HG03135 (cell line): ENCODE data around the gene LINC01488.

ENCODE experiments used
- ATAC-seq: cut with Tn5 transposase; IDR thresholded peaks from one replicate; pipeline ENCODE4 v1.9.1; 2021; ENCODE audit warnings: mild to moderate bottlenecking, moderate library complexity; ENCODE audit not compliant: unreplicated experiment

Gene LINC01488

GRCh38 chr11:69490516-69490915 lies 9.1 kb downstream of the LINC01488 start:
- no peak for ATAC-seq

- no peak for ATAC-seq
These were observed 9.9 kb downstream of the LINC01488 start for GRCh38 chr11:69491071-69492031.

- ATAC-seq = no peak
These were observed 10.9 kb downstream of the LINC01488 start for GRCh38 chr11:69492201-69492991.

- ATAC-seq = no peak
These were observed 12.7 kb downstream of the LINC01488 start for GRCh38 chr11:69493931-69494821.

- ATAC-seq = no peak
These were observed 13.4 kb downstream of the LINC01488 start for GRCh38 chr11:69494851-69495250.

GRCh38 chr11:69495441-69496201 lies 14.2 kb downstream of the LINC01488 start:
- no peak for ATAC-seq

- no peak for ATAC-seq
These were observed 14.7 kb downstream of the LINC01488 start for GRCh38 chr11:69496202-69496557.

GRCh38 chr11:69496631-69497220 lies 15.3 kb downstream of the LINC01488 start:
- ATAC-seq = no peak

- ATAC-seq = no peak
These were observed 15.8 kb downstream of the LINC01488 start for GRCh38 chr11:69497221-69497787.

GRCh38 chr11:69498614-69499175 lies 17.2 kb downstream of the LINC01488 start:
- no peak for ATAC-seq

- ATAC-seq = no peak
These were observed 17.9 kb downstream of the LINC01488 start for GRCh38 chr11:69499186-69499917.

GRCh38 chr11:69499918-69500284 lies 18.4 kb downstream of the LINC01488 start:
- no peak for ATAC-seq

- ATAC-seq = no peak
These were observed 19.0 kb downstream of the LINC01488 start for GRCh38 chr11:69500285-69501120.

GRCh38 chr11:69501121-69501489 lies 19.6 kb downstream of the LINC01488 start:
- ATAC-seq = no peak

GRCh38 chr11:69501891-69502860 lies 20.7 kb downstream of the LINC01488 start:
- no peak for ATAC-seq

- no peak for ATAC-seq
These were observed 22.7 kb downstream of the LINC01488 start for GRCh38 chr11:69504127-69504526.
